Germinal center (tissue), 1 donor: ENCODE results near the gene MYEOV.

Source experiments
- DNase-seq: peaks from one replicate; pipeline ENCODE4 v3.0.0; 2012; ENCODE audit warnings: mixed read lengths, low spot score

The MYEOV gene

GRCh38 chr11:69293819-69294505 lies at the start of gene MYEOV:
TSS of gene MYEOV (plus strand) at chr11:69294155. CDS start at chr11:69295355, 1,200 bp downstream.
- peak; percentile 93 for DNase-seq

- no peak for DNase-seq
Measured at GRCh38 chr11:69244266-69244665, 49.7 kb upstream of the MYEOV start.

GRCh38 chr11:69245041-69245440 lies 48.9 kb upstream of the MYEOV start:
- no peak for DNase-seq

GRCh38 chr11:69245491-69246345 lies 48.2 kb upstream of the MYEOV start:
- DNase-seq: no peak

GRCh38 chr11:69249311-69250185 lies 44.4 kb upstream of the MYEOV start:
- DNase-seq: no peak

- no peak for DNase-seq
Measured at GRCh38 chr11:69250186-69251056, 43.5 kb upstream of the MYEOV start.

GRCh38 chr11:69251057-69251393 lies 42.9 kb upstream of the MYEOV start:
- no peak for DNase-seq

- DNase-seq: no peak
Measured at GRCh38 chr11:69251639-69252489, 42.1 kb upstream of the MYEOV start.

- DNase-seq: no peak
Measured at GRCh38 chr11:69252490-69252837, 41.5 kb upstream of the MYEOV start.

GRCh38 chr11:69253028-69253427 lies 40.9 kb upstream of the MYEOV start:
- DNase-seq: no peak

- no peak for DNase-seq
Measured at GRCh38 chr11:69257134-69257533, 36.8 kb upstream of the MYEOV start.

- no peak for DNase-seq
Measured at GRCh38 chr11:69257838-69258658, 35.9 kb upstream of the MYEOV start.

GRCh38 chr11:69259096-69259495 lies 34.9 kb upstream of the MYEOV start:
- no peak for DNase-seq

- no peak for DNase-seq
Measured at GRCh38 chr11:69260622-69261021, 33.3 kb upstream of the MYEOV start.

- no peak for DNase-seq
Measured at GRCh38 chr11:69261116-69261515, 32.8 kb upstream of the MYEOV start.

GRCh38 chr11:69262918-69263735 lies 30.8 kb upstream of the MYEOV start:
- no peak for DNase-seq

- no peak for DNase-seq
Measured at GRCh38 chr11:69263736-69264052, 30.3 kb upstream of the MYEOV start.

- no peak for DNase-seq
Measured at GRCh38 chr11:69264486-69264885, 29.5 kb upstream of the MYEOV start.

GRCh38 chr11:69265210-69265609 lies 28.7 kb upstream of the MYEOV start:
- DNase-seq: no peak
